Parathyroid adenoma (tissue), 2 donors: Measurements from ENCODE around the gene ORC2.

Source experiments
- H2AFZ ChIP-seq: fragments of 300-600 bp; sonication (generic); one replicate; pipeline ENCODE4 v1.7.0; 2017; ENCODE audit warnings: antibody characterized with exemption, mild to moderate bottlenecking
- H3K27ac ChIP-seq: fragments of 300-600 bp; sonication (generic); one replicate; pipeline ENCODE4 v1.7.0; 2017
- H3K27me3 ChIP-seq: fragments of 300-600 bp; sonication (generic); one replicate; pipeline ENCODE4 v1.7.0; 2017; ENCODE audit warnings: low read length; ENCODE audit not compliant: control insufficient read depth, insufficient read depth
- H3K36me3 ChIP-seq: fragments of 300-600 bp; sonication (generic); one replicate; pipeline ENCODE4 v1.7.0; 2017; ENCODE audit warnings: low read length; ENCODE audit not compliant: control insufficient read depth, insufficient read depth
- H3K4me1 ChIP-seq: fragments of 300-600 bp; sonication (generic); one replicate; pipeline ENCODE4 v1.7.0; 2017; ENCODE audit warnings: control low read depth
- H3K4me2 ChIP-seq: fragments of 300-600 bp; sonication (generic); one replicate; pipeline ENCODE4 v1.7.0; 2017; ENCODE audit warnings: low read length
- H3K4me3 ChIP-seq: fragments of 300-600 bp; sonication (generic); one replicate; pipeline ENCODE4 v1.7.0; 2017; ENCODE audit warnings: low read depth, low read length
- H3K79me2 ChIP-seq: fragments of 300-600 bp; sonication (generic); one replicate; pipeline ENCODE4 v1.7.0; 2017; ENCODE audit warnings: control low read depth
- H3K9ac ChIP-seq: fragments of 300-600 bp; sonication (generic); one replicate; pipeline ENCODE4 v1.7.0; 2017; ENCODE audit warnings: mild to moderate bottlenecking
- H3K9me3 ChIP-seq: fragments of 300-600 bp; sonication (generic); one replicate; pipeline ENCODE4 v1.7.0; 2017; ENCODE audit warnings: low read length; ENCODE audit not compliant: control insufficient read depth
- CTCF ChIP-seq: fragments of 300-600 bp; sonication (generic); IDR thresholded peaks from one replicate; pipeline ENCODE4 v1.7.0; 2017; ENCODE audit warnings: antibody characterized with exemption, mild to moderate bottlenecking
- donor health status: primary hyperparathyroidism.

The ORC2 gene

DNA sequence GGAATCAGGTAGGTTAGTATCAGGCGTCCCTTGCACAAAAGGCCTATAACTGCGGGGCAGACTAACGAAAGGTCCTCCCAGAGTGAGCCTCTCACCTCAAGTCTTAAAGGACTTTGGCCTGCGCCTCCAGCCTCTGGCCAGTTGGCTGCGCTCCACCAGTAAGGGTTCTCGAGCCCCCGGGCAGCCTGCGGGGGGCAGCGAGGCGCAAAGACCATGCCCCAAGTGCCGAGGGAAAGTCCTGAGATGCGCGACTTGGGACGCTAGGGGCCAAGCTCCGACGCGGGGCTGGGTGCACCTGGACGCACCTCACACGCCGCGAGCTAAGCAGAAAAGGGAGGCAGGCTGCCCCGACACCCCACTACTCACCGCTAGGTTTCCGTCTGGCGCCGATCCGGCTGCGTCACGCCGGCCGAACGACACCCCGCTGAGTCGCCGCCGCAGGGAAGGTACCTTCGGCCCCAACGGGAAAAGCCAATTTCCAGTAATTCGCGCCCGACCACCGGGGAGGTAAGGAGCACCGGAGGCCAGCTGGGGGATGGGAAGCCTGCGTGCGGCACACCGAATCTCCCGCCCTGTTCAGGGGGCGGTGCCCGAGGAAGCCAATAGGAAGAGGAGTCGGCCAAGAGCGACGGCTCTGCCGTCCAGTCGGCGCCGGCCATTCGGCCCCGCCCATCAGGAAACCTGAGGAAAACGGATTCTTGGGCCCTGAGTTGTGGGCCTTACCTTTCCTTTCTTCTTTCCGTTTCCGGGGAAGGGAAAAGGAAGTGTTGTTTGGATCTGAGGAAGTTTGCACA is at the start of gene ORC2:
ORC2 (minus strand) TSS at position 537 of the 794 bp plus-strand sequence. CDS start 5,537 bp downstream, outside the sequence.
- Histone ChIP-seq H3K4me2 (peak within 1 kb of the TSS; percentile 72), H2AFZ (peak within 1 kb of the TSS; percentile 82), H3K79me2 (peaks cover 18% of the 10 kb centered on the region), H3K36me3 (no peaks in the 10 kb centered on the region), H3K27ac (peak within 1 kb of the TSS; percentile 82), H3K9ac (peak within 1 kb of the TSS; percentile 16), H3K4me3 (peak within 1 kb of the TSS; percentile 92), H3K4me1 (peaks cover 14% of the 10 kb centered on the region), H3K27me3 (no peaks in the 10 kb centered on the region), H3K9me3 (no peaks in the 10 kb centered on the region)
- TF ChIP-seq CTCF: peak; percentile 58

- no peak overlapping the region for H3K27ac ChIP-seq
- H3K27me3 ChIP-seq: no peaks in the 10 kb centered on the region
- no peaks in the 10 kb centered on the region for H3K36me3 ChIP-seq
- H3K79me2 ChIP-seq: no peaks in the 10 kb centered on the region
- H3K4me2 ChIP-seq: no peak overlapping the region
- H3K4me3 ChIP-seq: no peak overlapping the region
- H2AFZ ChIP-seq: no peak overlapping the region
- no peak overlapping the region for H3K9ac ChIP-seq
- H3K4me1 ChIP-seq: no peaks in the 10 kb centered on the region
- no peak for TF ChIP-seq CTCF
- no peaks in the 10 kb centered on the region for H3K9me3 ChIP-seq
Measured at GRCh38 chr2:201008296-201008829, 44.9 kb upstream of the ORC2 start.

- no peak for TF ChIP-seq CTCF
- H3K27me3 ChIP-seq: no peaks in the 10 kb centered on the region
- no peak overlapping the region for H3K27ac ChIP-seq
- H3K9me3 ChIP-seq: no peaks in the 10 kb centered on the region
- H3K36me3 ChIP-seq: no peaks in the 10 kb centered on the region
- no peak overlapping the region for H3K4me2 ChIP-seq
- H3K4me1 ChIP-seq: no peaks in the 10 kb centered on the region
- H3K9ac ChIP-seq: no peak overlapping the region
- no peak overlapping the region for H3K4me3 ChIP-seq
- H3K79me2 ChIP-seq: no peaks in the 10 kb centered on the region
- no peak overlapping the region for H2AFZ ChIP-seq
Measured at GRCh38 chr2:201007584-201007998, 44.1 kb upstream of the ORC2 start.

- Histone ChIP-seq H3K4me3 (no peak overlapping the region), H3K9ac (no peak overlapping the region), H3K27ac (no peak overlapping the region), H3K4me2 (no peak overlapping the region), H3K79me2 (no peaks in the 10 kb centered on the region), H2AFZ (no peak overlapping the region), H3K9me3 (no peaks in the 10 kb centered on the region), H3K36me3 (no peaks in the 10 kb centered on the region), H3K4me1 (no peaks in the 10 kb centered on the region), H3K27me3 (no peaks in the 10 kb centered on the region)
- no peak for TF ChIP-seq CTCF
Measured at GRCh38 chr2:201006704-201007103, 43.2 kb upstream of the ORC2 start.
